Ovary (tissue), 3 donors: Measurements from ENCODE around the gene AVEN.

Source experiments
- POLR2A ChIP-seq: fragments of 450-650 bp; IDR thresholded peaks from one replicate; pipeline ENCODE4 v1.6.1; 2017; ENCODE audit warnings: antibody characterized with exemption, mild to moderate bottlenecking, moderate library complexity
- TF ChIP-seq, protein P1 (sequence below), 3 donors: fragments of 450-650 bp in 2 of 3; fragments of 200-600 bp in 1 of 3; IDR thresholded peaks; one replicate each; pipeline versions ENCODE4 v1.5.1 to v1.8.0; 2016 to 2022; ENCODE audit warnings: antibody characterized with exemption in 3 of 3, mild to moderate bottlenecking in 1 of 3
- donor health status: DM: no; HTN: no; CAD: no.

DNA sequence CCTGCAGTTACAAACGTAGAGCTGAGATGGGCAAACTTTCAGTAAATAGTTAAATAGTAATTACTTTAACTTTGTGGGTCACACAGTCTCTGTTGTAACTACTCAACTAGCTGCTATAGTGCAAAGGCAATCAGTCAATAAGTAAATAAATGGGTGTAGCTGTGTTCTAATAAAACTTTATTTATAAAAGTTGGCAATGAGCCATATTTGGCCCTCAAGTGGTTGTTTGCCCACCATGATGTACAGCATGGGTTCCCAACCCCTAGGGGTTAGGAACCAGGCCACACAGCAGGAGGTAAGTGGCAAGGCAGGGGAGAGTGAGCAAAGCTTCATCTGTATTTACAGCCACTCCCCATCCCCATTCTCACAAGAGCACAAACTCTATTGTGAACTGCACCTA lies 115.6 kb downstream of the AVEN start:
- TF ChIP-seq, protein P1, sequence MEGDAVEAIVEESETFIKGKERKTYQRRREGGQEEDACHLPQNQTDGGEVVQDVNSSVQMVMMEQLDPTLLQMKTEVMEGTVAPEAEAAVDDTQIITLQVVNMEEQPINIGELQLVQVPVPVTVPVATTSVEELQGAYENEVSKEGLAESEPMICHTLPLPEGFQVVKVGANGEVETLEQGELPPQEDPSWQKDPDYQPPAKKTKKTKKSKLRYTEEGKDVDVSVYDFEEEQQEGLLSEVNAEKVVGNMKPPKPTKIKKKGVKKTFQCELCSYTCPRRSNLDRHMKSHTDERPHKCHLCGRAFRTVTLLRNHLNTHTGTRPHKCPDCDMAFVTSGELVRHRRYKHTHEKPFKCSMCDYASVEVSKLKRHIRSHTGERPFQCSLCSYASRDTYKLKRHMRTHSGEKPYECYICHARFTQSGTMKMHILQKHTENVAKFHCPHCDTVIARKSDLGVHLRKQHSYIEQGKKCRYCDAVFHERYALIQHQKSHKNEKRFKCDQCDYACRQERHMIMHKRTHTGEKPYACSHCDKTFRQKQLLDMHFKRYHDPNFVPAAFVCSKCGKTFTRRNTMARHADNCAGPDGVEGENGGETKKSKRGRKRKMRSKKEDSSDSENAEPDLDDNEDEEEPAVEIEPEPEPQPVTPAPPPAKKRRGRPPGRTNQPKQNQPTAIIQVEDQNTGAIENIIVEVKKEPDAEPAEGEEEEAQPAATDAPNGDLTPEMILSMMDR (IDR thresholded peaks at IDR 0.05) = no peak
- no peak for TF ChIP-seq POLR2A
